ENCODE data around the gene FOXN4.
"Not testable (repeated sequence)": the region's sequence is repeated elsewhere in the genome, so short reads cannot be mapped to it uniquely, and the experiment has no call there.

FOXN4 gene

DNA sequence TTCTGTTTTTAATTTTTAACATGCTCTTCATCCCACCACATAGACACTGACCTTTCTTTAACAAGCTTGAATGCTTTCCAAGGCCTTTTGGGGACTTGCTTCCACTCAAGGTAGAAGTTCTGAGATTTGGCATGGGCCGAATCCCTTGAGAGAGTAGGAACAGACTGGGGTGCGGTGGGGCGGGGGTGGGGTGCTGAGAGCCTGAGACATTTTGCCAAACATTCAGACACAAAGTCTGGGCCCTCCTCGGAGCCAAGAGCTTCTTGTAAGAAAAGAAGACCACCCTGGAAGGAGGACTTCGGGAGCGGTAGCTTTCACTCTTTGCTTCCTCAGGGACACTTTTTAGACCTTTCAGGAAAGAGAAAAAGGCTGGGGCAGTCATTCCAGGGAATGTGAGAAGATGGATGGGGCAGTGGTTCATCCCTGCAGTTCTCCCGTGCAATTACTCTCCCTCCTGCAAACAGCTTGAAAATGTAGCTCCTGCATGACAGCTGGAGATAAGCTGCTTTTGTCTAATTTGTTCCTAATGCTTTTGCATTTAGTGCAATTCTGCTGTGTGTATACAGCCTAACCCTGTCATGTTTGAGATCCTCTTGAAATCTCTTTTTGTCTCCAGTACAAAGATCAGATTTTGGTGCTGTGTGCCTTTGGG lies 22.3 kb upstream of the FOXN4 start:
- peak; percentile 21 for DNase-seq
- H3K4me1 ChIP-seq = peaks cover 20% of the 10 kb centered on the region
- TF ChIP-seq, protein P1, sequence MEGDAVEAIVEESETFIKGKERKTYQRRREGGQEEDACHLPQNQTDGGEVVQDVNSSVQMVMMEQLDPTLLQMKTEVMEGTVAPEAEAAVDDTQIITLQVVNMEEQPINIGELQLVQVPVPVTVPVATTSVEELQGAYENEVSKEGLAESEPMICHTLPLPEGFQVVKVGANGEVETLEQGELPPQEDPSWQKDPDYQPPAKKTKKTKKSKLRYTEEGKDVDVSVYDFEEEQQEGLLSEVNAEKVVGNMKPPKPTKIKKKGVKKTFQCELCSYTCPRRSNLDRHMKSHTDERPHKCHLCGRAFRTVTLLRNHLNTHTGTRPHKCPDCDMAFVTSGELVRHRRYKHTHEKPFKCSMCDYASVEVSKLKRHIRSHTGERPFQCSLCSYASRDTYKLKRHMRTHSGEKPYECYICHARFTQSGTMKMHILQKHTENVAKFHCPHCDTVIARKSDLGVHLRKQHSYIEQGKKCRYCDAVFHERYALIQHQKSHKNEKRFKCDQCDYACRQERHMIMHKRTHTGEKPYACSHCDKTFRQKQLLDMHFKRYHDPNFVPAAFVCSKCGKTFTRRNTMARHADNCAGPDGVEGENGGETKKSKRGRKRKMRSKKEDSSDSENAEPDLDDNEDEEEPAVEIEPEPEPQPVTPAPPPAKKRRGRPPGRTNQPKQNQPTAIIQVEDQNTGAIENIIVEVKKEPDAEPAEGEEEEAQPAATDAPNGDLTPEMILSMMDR (IDR thresholded peaks at IDR 0.05; ENCODE audit: low read depth, low read length) = no peak

DNA sequence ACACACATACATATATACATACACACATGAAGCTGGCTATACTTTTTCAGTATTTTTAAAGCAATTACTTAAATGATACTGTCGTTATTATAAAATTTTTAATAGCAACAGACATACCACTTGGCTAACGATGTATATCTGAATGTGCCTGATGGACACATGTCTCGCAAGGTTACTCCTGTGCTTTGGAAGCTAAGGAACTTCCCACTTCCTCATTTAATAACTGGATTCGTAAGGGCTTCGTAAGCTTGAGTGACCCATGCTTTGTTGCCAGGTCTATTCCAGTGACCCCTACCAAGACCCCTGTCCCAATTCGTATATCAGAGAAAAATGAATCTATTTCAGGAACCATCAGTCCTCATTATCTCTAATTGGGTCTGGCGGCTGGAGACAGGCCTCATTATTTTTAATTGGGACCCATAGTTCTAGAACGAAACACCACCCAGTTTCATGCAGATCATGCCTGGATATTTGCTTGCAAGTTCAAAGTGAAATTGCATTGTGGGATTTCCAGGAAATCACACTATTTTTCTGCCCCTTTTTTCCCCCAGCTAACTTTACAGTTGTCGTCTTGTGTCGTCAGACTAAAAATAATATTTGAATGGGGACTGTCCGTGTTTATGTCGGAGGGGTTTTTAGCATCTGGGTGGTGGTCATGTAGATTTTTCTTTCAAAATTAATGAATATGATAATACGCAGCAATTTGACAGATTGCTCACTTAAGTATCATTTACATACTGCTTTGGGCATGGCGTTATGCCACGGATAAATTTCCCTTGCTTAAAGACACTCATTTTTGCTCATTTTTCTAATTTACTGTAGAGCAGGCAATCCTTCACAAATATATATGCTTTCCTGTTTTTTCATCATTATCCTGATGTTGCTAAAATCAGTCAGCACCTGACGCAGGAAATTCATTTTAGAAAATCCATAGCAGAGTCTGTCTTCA lies 21.5 kb upstream of the FOXN4 start:
- peaks cover 20% of the 10 kb centered on the region for H3K4me1 ChIP-seq
- H3K9me3 ChIP-seq = no peaks in the 10 kb centered on the region
- TF ChIP-seq, protein P1 (IDR thresholded peaks at IDR 0.05; ENCODE audit: low read depth, low read length) = no peak
- no peak overlapping the region for H3K4me3 ChIP-seq (ENCODE audit: low read depth, low read length)
- no peak for DNase-seq
- H3K36me3 ChIP-seq = no peaks in the 10 kb centered on the region
- H3K27me3 ChIP-seq = no peaks in the 10 kb centered on the region

More for the DNA sequence above, 22.3 kb upstream of the FOXN4 start:
- H3K9me3 ChIP-seq = no peaks in the 10 kb centered on the region
- no peaks in the 10 kb centered on the region for H3K36me3 ChIP-seq
- no peaks in the 10 kb centered on the region for H3K27me3 ChIP-seq
- H3K4me3 ChIP-seq (ENCODE audit: low read depth, low read length) = no peak overlapping the region

DNA sequence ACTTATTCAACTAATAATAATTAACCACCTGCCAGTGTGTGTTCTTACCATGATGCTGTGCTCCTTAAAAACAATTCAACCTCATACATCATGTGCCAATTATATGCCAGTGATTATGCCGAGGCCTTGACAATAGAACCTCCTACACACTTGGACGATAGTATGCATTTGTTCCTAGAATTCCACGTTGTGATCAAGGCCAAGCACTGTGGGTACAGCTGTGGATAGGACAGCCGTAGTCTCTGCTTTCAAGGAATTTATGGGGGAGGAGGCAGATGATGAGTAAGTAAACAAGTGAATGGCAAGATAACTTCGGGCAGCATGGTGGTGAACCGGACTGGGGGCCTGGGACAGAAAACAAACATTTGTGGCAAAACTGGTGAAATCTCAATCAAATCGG lies 20.6 kb upstream of the FOXN4 start:
- no peak for DNase-seq
- Histone ChIP-seq H3K4me1 (peaks cover 20% of the 10 kb centered on the region), H3K27me3 (no peaks in the 10 kb centered on the region), H3K4me3 (ENCODE audit: low read depth, low read length) (no peak overlapping the region), H3K36me3 (no peaks in the 10 kb centered on the region), H3K9me3 (no peaks in the 10 kb centered on the region)
- TF ChIP-seq, protein P1 (IDR thresholded peaks at IDR 0.05; ENCODE audit: low read depth, low read length) = no peak

DNA sequence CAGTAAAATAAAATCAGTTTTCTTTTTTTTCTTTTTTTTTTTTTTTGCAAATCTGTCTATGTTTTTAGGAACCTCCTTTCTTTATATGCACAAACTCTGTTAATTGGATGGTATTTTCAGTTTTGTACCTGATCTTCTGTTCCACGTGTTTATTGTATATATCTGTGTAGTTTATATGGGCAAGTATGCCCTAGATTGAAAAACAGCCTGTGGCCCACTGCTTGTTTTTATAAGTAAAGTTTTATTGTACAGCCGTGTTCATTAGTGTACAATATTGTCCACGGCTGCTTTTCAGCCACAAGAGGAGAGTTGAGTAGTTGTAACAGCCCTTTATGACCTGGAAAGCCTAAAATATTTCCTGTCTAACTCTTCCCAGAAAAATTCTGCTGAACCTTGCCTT lies 19.9 kb upstream of the FOXN4 start:
- no peaks in the 10 kb centered on the region for H3K9me3 ChIP-seq
- H3K36me3 ChIP-seq = no peaks in the 10 kb centered on the region
- H3K4me3 ChIP-seq (ENCODE audit: low read depth, low read length) = no peak overlapping the region
- peaks cover 20% of the 10 kb centered on the region for H3K4me1 ChIP-seq
- no peaks in the 10 kb centered on the region for H3K27me3 ChIP-seq
- no peak for DNase-seq
- TF ChIP-seq, protein P1 (IDR thresholded peaks at IDR 0.05; ENCODE audit: low read depth, low read length) = no peak

DNA sequence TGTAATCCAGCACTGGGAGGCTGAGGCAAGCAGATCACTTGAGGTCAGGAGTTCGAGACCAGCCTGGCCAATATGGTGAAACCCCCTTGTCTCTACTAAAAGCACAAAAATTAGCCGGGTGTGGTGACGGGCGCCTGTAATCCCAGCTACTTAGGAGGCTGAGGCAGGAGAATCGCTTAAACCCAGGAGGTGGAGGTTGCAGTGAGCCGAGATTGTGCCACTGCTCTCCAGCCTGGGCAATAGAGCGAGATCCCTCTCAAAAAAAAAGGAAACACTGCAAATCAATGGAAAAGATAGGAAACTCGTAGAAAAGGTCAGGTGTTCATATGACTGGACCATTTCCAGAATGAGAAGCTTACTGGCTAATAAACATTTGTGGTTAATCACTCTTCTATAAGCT lies 12.2 kb upstream of the FOXN4 start:
- not testable (repeated sequence) for DNase-seq; H3K4me3 ChIP-seq (ENCODE audit: low read depth, low read length); H3K4me1 ChIP-seq; H3K9me3 ChIP-seq; H3K36me3 ChIP-seq; H3K27me3 ChIP-seq

DNA sequence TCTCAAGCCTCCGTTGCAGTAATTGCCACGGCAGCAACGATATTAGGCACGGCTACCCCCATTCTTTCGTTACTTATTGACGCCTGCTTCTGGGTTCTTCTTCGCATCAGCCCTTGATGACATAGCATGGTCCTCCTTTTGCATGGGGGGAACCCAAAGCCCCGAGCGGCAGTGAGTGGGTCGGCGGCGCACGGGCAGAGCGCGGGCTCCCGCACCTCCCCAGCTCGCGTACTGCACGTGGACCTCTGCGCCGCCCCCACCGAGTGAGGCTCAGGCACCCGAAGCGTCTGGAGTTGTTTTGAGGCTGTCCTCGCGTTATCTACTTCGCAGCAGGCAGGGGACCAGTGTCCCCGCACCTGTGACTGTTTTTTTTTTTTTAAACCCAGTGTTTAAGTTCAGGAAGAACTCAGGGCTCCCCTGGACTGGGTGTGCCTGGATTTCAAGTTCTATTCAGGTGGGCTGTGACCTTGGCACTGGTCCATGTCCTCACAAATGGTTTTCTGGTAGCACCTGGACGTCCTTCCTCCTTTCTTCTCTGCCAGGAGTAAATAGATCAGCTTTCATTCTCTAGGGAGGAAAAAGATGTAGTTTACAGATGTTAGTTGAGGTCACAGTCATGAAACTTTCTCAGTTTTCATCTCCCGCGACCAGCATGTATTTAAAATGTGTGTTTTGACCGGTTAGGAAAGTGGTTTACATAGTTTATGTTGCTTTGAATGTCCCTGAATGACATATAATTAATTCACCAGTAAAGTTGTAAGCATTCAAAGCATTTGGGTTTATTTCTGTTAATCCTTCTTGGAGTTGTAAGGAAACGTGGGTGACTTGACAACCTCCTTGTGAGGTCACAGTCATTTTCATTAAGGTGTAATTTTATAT lies 1.4 kb upstream of the FOXN4 start:
- TF ChIP-seq, protein P1 (IDR thresholded peaks at IDR 0.05; ENCODE audit: low read depth, low read length) = no peak
- no peaks in the 10 kb centered on the region for H3K9me3 ChIP-seq
- H3K36me3 ChIP-seq = no peaks in the 10 kb centered on the region
- H3K4me1 ChIP-seq = no peaks in the 10 kb centered on the region
- DNase-seq = peak; percentile 34
- H3K27me3 ChIP-seq = peaks cover 19% of the 10 kb centered on the region
- H3K4me3 ChIP-seq (ENCODE audit: low read depth, low read length) = peak overlapping the region; percentile 66
